GM04503 (cell line): Measurements from ENCODE around the gene HNMT.
"Not testable (repeated sequence)": the region's sequence is repeated elsewhere in the genome, so short reads cannot be mapped to it uniquely, and the experiment has no call there.

Source experiments
- DNase-seq: peaks from one replicate; pipeline ENCODE4 v3.0.0-alpha.2; 2012; ENCODE audit warnings: low read depth

The HNMT gene

DNA sequence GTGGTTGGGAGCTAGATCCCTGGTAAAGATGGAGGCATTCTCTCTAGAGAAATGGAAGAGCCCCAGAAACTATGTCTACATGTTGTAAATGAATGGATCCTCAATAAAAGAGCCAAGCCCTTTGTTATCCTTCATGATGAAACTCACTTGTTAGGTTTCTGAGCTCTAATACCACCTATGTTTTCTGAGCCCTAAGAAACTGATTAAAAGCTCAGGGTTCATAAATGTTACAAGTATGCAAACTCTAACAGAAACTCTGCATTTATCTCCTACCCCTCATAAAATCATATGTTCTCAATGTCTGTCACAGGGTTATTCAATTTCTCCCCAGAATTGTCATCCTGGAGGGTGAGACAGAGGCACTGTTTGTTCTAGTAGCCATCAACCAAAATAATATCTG, 18.0 kb upstream of the HNMT start:
- no peak for DNase-seq

DNA sequence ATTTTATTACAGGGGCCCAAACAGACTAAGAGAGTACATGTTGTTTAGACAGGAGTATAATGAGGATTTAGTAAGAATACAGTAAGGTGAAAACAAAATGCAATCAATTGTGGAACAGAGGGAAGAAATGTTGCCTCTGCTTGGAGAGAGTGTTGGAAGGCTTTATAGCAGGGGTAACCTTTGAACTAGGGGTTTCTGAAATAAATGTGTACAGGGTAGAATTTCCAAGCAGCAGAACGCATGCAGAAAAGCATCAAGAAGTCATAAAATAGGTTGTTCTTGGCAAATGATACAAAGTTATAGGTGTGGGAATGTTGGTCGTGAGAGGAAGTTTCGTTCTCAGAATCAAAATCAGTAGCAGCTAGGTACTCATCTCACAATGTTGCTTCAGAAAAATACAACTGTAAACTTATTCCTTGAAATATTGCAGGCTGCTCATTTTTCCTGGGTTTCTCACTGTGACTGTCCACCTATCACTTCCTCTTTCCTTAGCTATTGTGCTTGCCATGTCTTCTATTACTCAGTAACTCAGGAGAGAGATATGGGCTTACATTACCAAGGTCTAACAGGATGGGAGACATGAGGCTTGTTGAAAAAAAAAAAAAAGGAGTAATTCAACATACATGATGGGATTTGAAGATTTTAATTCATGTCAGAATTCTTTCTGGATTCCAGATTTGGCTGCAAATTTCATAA, 17.1 kb upstream of the HNMT start:
- no peak for DNase-seq

DNA sequence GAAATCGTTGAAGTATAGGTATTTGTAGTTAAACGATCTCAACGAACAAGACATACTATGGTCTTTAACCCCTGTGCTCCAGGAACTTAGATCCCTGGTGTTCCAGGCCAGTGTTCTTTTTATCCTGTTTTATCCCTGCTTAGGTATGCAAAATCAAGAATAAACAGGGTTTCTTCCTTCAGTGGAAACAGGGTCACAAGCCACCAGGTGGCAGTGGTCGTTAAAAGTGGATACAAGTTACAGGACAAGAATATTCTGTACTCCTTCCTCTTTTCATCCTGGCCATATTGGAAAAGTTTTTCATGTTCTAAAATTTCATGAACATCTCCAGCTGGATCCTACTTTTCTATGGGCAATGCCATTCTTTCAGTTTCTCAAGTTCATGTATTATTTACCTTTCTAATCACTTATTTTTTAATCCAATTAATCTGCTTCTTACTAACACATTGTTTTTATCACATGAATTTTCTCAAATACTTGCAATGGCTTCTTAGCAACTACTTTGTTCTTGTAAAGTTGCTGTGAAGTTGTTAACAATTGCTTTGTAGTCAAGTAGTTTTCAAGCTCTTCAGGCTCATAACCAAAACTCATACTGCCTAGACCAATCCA, 16.4 kb upstream of the HNMT start:
- no peak for DNase-seq

DNA sequence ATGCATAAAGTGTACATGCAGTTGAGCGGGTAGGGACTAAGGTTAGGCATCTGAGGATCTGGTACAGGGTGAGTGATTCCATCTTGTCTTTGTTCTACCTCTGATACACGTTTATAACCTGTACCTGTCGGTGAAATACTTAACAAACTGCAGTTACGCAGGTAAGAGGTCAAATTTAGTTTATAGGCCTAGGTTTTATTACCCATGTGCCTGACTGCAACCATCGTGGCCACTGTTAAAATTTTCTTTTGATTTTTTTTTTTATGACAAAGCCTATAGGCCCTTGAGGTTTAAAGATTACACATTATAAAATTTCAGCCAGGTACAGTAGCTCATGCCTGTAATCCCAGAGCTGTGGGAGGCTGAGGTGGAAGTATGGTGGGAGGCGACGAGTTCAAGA, 15.4 kb upstream of the HNMT start:
- no peak for DNase-seq

DNA sequence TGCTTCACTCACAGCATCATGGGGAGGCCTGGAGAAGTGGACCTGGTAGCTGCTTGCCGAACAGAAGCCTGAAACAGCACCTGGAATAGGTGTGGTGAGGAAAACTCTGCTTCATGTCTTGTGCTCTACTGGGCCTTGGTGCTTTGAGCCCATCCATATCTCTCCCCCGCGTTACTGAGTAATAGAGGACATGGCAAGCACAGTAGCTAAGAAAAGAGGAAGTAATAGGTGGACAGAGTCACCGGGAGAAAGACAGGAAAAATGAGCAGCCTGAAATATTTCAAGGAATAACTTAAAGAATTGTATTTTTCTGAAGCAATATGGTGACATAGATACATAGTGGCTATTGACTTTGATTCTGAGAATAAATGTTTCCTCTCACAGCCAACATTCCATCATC, 14.0 kb upstream of the HNMT start:
- DNase-seq = no peak

DNA sequence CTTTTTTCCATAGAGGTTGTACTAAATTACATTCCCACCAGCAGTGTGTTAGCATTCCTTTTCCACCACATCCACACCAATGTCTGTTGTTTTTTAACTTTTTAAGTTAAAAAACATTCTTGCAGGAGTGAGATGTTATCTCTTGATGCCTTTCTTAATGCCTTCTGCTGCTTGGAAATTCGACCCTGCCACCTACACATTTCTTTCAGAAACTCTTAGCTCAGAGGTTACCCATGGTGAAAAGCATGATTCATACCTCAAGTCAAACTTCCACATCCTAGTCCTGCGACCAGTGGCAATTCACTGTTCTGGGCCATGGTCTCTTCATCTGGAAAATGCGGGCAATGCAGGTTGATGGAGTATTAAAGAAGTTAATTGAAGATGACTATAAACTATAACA, 12.7 kb upstream of the HNMT start:
- DNase-seq = no peak

DNA sequence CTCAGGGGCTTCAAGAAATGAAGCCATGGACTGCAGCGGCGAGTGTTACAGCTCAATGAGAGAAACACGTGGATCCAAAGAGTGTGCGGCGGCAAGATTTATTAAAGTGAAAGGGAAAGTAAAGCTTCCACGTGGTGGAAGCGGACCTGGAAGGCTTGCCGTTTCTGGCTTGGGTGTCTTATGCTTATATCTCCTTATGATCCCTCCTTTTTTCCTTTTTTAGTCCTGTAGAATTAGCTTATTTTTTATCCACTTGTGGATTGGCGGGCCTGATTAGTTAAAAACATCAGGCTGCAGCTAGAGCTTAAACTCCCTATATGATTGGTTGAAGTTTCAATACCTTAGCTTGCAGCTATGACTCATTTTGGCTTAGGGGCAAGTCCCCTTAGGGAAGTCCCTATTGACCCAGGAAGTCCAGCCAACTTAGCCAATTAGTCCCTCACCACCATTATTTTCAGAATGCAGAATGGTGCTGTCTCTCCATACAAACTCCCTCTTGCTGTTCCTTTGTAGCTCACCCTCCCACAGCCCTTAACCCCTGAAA, 11.6 kb upstream of the HNMT start:
- no peak for DNase-seq

DNA sequence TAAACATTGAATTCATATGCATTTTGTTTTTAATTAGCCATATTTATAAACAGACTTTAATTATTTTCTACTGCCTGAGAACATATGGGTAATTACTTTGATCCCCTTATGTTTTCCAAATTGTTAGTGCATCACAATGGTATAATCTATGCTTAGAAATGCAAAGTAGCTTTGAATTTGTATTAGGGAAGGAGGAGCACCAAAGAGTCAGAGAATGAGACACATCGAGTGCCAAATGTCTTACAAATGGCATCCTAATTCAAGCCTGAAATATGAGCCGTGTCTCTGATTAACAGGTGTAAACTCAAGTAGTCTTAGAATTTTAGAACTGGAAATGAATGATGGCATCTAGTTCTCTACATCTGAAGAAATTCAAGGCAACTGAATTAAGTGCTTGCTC, 8.7 kb upstream of the HNMT start:
- no peak for DNase-seq

DNA sequence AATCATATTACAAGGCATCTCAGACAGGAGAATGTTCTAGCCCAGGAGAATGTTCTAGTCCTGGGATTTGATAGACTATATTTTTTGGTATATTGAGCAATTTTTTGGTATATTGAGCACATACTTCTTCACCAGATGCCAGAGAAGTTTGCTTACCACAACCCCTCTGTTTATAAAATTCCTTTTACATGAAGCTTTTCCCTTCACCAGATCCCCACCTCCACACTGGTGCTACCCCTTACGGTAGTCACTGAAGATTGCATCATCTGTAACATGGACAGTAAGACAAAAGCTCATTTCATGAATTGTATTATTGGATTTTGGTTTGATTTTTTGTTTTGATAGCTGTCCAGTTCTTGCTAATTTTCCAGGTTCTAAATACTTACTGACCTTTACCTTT, 7.2 kb upstream of the HNMT start:
- DNase-seq = peak; percentile 79

DNA sequence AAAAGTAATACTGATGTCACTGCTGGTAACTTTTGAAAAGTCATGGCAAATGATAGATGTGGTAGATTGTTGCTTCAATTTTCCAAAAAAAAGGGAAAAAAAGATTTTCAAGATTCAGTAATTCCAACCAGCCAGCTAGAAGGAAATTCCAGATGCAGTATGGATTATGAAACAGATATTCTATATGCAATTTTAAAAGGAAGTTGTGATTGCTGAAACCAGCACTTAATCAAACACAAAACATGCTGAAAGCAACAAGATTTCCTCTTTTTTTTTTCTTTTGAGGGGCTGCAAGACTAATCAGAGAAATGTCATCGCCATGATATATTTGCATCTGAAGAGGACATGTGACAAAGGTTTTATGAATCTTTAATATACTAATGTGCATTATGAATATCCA, 5.1 kb upstream of the HNMT start:
- DNase-seq = no peak

DNA sequence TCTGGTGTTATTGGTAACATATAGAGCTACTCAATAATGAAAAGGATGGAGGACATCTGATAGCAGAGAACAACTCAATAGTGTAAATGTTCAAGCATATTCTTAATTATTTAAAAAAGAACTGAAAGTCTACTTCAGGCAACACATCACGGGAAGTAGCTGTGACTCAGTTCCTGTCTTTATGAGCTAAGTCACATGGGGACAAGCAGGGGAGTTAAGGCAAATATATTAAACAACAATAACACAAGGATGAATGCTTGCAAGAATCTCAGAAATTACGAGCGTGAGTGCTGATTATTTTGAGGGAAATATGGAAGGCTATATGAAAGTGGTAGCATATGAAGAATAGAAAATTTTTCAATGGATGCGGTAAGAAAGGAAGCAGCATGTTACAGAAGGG, 4.0 kb upstream of the HNMT start:
- DNase-seq = no peak

DNA sequence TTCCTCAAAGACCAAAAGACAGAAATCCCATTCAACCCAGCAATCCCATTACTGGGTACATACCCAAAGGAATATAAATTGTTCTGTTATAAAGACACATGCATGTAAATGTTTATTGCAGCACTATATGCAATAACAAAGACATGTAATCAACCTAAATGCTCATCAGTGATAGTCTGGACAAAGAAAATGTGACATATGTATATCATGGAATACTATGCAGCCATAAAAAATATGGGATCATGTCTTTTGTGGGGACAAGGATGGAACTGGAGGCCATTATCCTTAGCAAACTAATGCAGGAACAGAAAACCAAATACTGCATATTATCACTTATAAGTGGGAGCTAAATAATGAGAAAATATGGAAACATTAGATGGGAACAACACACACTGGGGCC, 2.7 kb upstream of the HNMT start:
- no peak for DNase-seq

DNA sequence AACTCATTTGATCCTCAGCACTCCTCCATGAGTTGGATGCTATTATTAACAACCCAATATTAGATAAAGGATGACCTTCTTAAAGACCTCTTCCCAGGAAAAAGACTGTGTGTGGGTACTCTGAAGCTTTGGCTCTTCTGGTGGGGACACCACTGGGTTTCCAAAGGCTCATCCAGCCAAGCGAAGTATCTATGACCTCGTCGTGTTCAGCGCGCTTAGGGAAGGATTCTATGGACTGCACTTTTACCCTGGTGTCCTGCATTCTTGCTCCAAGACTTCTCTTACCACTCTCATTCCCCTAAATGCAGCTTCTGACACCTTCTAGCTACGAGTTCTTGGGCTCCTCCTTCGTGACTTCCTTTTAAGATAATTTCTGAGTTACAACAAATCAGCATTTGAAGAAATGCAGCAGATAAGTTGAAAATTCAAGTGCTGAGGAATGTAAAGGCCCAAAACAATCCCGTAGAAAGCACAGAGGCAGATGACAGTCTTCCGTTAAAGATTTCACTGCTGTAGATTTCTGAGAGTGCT, 673 bp upstream of the HNMT start:
- no peak for DNase-seq

DNA sequence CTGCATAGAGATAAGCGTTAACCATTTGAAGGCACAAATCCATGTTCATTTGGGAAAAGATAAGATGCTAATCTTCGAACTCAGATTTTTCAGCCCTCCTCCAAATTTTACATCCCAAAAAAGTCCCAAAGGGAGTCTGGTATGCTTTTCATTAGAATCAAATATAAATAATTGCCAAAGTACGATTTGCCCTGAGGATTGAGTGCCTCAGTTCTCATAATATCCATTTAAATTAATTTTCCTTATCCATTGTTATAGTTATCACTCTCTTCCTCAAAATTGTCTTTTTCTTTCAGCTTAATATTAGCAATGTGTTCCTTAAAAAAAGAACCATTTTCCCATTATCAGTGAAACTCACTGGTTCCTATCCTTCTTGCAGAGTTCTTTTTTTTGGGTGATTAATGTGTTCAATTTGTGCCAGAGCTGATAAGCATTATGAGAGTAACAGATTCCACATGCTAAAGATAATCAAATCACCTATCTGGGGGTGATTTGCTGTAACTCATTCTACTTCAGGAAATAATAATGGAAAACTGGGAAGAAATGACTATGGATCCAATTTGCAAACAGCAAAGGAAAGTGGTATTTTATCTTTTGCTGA, 686 bp downstream of the HNMT start:
- DNase-seq = no peak

DNA sequence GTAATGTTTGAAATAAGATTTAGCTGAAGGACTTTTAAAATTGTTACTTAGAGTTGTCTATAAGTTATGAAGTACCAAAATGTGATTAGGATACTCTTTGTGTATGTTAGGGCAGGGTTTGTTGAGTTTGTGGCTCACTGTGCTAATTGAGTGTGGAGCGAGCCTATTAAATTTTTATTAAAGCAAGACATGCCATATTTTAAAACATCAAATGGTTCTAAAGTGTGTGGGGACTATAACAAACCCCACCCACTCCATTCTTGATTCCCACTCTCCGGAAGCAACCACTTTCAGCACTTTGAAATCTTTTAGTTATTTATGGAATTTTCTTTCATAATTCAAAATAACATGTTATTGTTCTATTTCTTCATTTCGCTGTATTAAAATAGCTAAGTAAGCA, 1.8 kb downstream of the HNMT start:
- no peak for DNase-seq

DNA sequence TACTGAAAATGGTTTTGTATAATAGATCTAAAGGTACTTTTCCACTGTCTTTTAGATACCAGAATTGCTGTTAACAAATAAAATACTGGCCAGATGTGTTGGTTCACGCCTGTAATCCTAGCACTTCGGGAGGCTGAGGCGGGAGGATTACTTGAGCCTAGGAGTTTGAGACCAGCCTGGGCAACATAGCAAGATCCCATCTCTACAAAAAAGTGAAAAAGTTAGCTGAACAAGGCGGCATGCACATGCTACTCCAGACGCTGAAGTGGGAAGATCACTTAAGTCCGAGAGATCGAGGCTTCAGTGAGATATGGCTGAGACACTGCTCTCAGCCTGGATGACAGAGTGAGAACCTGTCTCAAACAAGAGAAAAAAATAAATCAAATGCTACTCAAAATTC, 2.8 kb downstream of the HNMT start:
- DNase-seq = no peak

DNA sequence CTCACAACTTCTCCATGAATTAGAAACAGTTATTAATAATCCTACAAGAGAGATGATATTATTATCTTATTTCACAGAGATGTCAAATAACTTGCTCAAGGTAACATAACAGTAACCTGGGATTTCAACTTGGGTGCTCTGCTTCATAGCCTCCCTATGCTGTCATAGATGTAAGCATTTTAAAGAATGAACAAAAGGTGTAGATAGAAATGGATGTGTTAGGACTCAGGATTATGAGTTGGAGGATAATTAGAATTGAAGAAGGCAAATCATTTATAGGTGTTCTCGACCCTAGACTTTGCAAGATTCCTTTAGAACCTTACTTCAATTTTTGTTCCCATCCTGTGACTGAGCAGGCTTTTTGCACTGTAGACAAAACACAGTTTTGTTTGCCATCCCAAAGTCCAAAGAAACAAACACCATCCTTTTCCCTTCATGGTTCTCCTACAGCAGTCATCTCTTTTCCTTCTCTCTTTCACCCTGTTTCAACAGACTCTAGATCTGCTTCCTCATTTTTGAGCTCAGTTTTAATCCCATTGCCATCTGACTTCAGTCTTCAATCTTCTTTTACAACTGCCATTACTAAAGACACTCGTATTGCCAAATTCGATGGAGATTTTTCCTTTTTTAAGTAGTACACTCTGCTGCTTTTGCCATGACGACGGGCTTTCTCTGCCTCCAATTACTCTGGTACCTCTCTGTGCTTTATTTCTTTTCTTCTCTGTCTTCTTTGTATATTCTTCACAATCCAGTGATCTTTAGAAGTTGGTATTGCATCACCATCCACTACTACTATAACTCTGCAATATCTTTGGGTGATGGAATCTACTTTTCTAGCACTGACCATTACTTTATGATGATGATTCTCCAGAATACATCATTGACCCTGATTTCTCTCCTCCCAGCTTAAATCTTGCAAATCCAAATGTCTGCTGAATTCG, 4.5 kb downstream of the HNMT start:
- DNase-seq = no peak

DNA sequence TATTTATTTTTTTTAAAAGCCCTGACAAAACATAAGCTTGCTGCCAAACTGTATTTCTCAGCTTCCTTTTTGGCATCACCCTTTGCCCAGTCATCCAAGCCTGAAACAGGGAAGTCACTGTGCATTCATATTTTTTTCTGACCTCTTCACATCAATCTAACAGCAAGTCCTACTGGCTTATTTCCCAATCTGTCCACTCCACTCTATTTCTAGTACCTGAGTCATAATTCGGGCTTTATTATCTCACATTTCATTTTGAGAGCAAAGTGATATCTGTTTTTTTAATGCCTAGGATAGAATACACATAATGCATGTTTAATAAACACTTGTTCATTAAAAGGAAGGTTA, 5.1 kb downstream of the HNMT start:
- peak; percentile 80 for DNase-seq

DNA sequence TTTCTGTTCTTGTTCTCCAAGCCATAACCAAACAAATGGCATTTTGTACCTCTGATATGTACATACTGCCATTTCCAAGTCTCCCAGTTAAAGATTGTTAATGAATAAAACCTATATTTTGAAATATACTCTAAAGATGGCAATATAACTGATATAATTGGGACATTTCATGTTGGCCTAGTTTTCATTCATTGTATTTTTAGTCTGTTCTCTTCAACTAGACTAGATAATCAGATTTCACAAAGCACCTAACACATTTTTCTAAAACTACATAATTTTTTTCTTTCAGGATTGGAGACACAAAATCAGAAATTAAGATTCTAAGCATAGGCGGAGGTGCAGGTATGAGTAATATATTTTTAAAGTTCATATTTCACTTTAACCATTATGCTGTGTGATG, 5.6 kb downstream of the HNMT start:
- no peak for DNase-seq

DNA sequence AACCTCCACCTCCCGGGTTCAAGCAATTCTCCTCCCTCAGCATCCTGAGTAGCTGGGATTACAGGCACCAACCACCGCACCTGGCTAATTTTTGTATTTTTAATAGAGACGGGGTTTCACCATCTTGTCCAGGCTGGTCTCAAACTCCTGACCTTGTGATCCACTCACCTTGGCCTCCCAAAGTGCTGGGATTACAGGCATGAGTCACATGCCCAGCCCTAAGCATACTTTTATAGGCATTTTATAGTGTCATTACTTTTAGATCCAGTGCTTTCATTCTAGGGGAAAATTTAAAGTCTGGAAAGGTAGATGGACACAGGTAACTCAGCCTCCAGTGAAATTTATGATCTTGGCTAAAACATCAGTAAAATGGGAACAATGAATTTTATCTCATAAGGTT, 7.0 kb downstream of the HNMT start:
- DNase-seq = not testable (repeated sequence)

DNA sequence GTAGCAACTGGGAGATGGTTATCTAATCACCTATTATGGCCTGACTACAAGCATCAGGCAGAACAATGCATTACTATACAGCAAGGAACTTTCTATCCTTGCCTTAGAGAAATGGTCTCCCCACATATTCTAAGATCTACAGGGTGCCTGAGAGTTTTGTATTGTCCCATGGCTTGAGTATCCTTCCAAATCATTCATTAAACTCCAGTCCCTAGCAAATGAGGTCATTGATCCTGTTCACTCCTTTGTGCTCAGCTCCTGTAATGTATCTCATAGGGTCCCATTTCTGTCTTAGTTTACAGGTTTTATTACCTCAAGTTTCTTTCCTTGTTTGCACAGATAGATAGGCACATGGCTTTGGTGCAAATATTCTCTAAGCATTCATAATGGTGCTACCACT, 9.0 kb downstream of the HNMT start:
- no peak for DNase-seq
